ENCODE measurements around the gene SCNN1G.
"Not testable (repeated sequence)": the region's sequence is repeated elsewhere in the genome, so short reads cannot be mapped to it uniquely, and the experiment has no call there.

The SCNN1G gene

GRCh38 chr16:23143391-23143790, 39.2 kb upstream of the SCNN1G start:
- Histone ChIP-seq H3K36me3 (ENCODE audit: control insufficient read depth in 1 of 2, insufficient read depth in 2 of 2, low read length in 2 of 2) (no peaks in the 10 kb centered on the region), H3K27me3 (ENCODE audit: control insufficient read depth in 1 of 2, insufficient read depth in 2 of 2, low read length in 2 of 2) (no peaks in the 10 kb centered on the region), H3K9me3 (ENCODE audit: control insufficient read depth in 1 of 2, low read length in 2 of 2) (no peaks in the 10 kb centered on the region), H3K4me1 (ENCODE audit: control insufficient read depth in 1 of 2, insufficient read depth in 2 of 2, low read length in 2 of 2) (peaks cover 21 to 28% of the 10 kb centered on the region in 2 donors), H3K4me3 (ENCODE audit: low read depth in 1 of 2, low read length in 2 of 2) (no peak overlapping the region), H3K9ac (ENCODE audit: low read depth in 1 of 2, low read length in 2 of 2) (no peak overlapping the region), H3K27ac (ENCODE audit: low read depth, low read length) (no peak overlapping the region)

- H3K4me3 ChIP-seq (ENCODE audit: low read depth in 1 of 2, low read length in 2 of 2); H3K9ac ChIP-seq (ENCODE audit: low read depth in 1 of 2, low read length in 2 of 2); H3K27ac ChIP-seq (ENCODE audit: low read depth, low read length); H3K27me3 ChIP-seq (ENCODE audit: control insufficient read depth in 1 of 2, insufficient read depth in 2 of 2, low read length in 2 of 2); H3K36me3 ChIP-seq (ENCODE audit: control insufficient read depth in 1 of 2, insufficient read depth in 2 of 2, low read length in 2 of 2); H3K9me3 ChIP-seq (ENCODE audit: control insufficient read depth in 1 of 2, low read length in 2 of 2): not testable (repeated sequence)
- H3K4me1 ChIP-seq (ENCODE audit: control insufficient read depth in 1 of 2, insufficient read depth in 2 of 2, low read length in 2 of 2), result peaks cover 22 to 29% of the 10 kb centered on the region in 2 donors
These were observed 38.2 kb upstream of the SCNN1G start for GRCh38 chr16:23144393-23144792.

- no peaks in the 10 kb centered on the region for H3K36me3 ChIP-seq (ENCODE audit: control insufficient read depth in 1 of 2, insufficient read depth in 2 of 2, low read length in 2 of 2)
- H3K27ac ChIP-seq (ENCODE audit: low read depth, low read length), result no peak overlapping the region
- H3K9me3 ChIP-seq (ENCODE audit: control insufficient read depth in 1 of 2, low read length in 2 of 2), result no peaks in the 10 kb centered on the region
- H3K27me3 ChIP-seq (ENCODE audit: control insufficient read depth in 1 of 2, insufficient read depth in 2 of 2, low read length in 2 of 2), result no peaks in the 10 kb centered on the region
- no peak overlapping the region for H3K4me3 ChIP-seq (ENCODE audit: low read depth in 1 of 2, low read length in 2 of 2)
- H3K9ac ChIP-seq (ENCODE audit: low read depth in 1 of 2, low read length in 2 of 2), result no peak overlapping the region
- H3K4me1 ChIP-seq (ENCODE audit: control insufficient read depth in 1 of 2, insufficient read depth in 2 of 2, low read length in 2 of 2), result peaks cover 26 to 36% of the 10 kb centered on the region in 2 donors
These were observed 37.4 kb upstream of the SCNN1G start for GRCh38 chr16:23145186-23145585.

- Histone ChIP-seq H3K9ac (ENCODE audit: low read depth in 1 of 2, low read length in 2 of 2) (no peak overlapping the region), H3K4me3 (ENCODE audit: low read depth in 1 of 2, low read length in 2 of 2) (no peak overlapping the region), H3K4me1 (ENCODE audit: control insufficient read depth in 1 of 2, insufficient read depth in 2 of 2, low read length in 2 of 2) (peaks cover 26 to 34% of the 10 kb centered on the region in 2 donors), H3K36me3 (ENCODE audit: control insufficient read depth in 1 of 2, insufficient read depth in 2 of 2, low read length in 2 of 2) (no peaks in the 10 kb centered on the region), H3K9me3 (ENCODE audit: control insufficient read depth in 1 of 2, low read length in 2 of 2) (no peaks in the 10 kb centered on the region), H3K27me3 (ENCODE audit: control insufficient read depth in 1 of 2, insufficient read depth in 2 of 2, low read length in 2 of 2) (no peaks in the 10 kb centered on the region), H3K27ac (ENCODE audit: low read depth, low read length) (no peak overlapping the region)
These were observed 36.9 kb upstream of the SCNN1G start for GRCh38 chr16:23145608-23146007.

- no peak overlapping the region for H3K9ac ChIP-seq (ENCODE audit: low read depth in 1 of 2, low read length in 2 of 2)
- H3K27me3 ChIP-seq (ENCODE audit: control insufficient read depth in 1 of 2, insufficient read depth in 2 of 2, low read length in 2 of 2), result no peaks in the 10 kb centered on the region
- H3K36me3 ChIP-seq (ENCODE audit: control insufficient read depth in 1 of 2, insufficient read depth in 2 of 2, low read length in 2 of 2), result no peaks in the 10 kb centered on the region
- H3K4me1 ChIP-seq (ENCODE audit: control insufficient read depth in 1 of 2, insufficient read depth in 2 of 2, low read length in 2 of 2), result peaks cover 17 to 21% of the 10 kb centered on the region in 2 donors
- no peaks in the 10 kb centered on the region for H3K9me3 ChIP-seq (ENCODE audit: control insufficient read depth in 1 of 2, low read length in 2 of 2)
- H3K27ac ChIP-seq (ENCODE audit: low read depth, low read length), result no peak overlapping the region
- no peak overlapping the region for H3K4me3 ChIP-seq (ENCODE audit: low read depth in 1 of 2, low read length in 2 of 2)
These were observed 35.5 kb upstream of the SCNN1G start for GRCh38 chr16:23146877-23147601.

- Histone ChIP-seq H3K4me3 (ENCODE audit: low read depth in 1 of 2, low read length in 2 of 2) (no peak overlapping the region), H3K36me3 (ENCODE audit: control insufficient read depth in 1 of 2, insufficient read depth in 2 of 2, low read length in 2 of 2) (no peaks in the 10 kb centered on the region)
These were observed 34.9 kb upstream of the SCNN1G start for GRCh38 chr16:23147666-23148065.

GRCh38 chr16:23148166-23148512, 34.4 kb upstream of the SCNN1G start:
- Histone ChIP-seq H3K27ac (ENCODE audit: low read depth, low read length) (no peak overlapping the region), H3K9me3 (ENCODE audit: control insufficient read depth in 1 of 2, low read length in 2 of 2) (no peaks in the 10 kb centered on the region), H3K9ac (ENCODE audit: low read depth in 1 of 2, low read length in 2 of 2) (peak overlapping the region; percentile 33 to 56), H3K36me3 (ENCODE audit: control insufficient read depth in 1 of 2, insufficient read depth in 2 of 2, low read length in 2 of 2) (no peaks in the 10 kb centered on the region), H3K27me3 (ENCODE audit: control insufficient read depth in 1 of 2, insufficient read depth in 2 of 2, low read length in 2 of 2) (no peaks in the 10 kb centered on the region), H3K4me1 (ENCODE audit: control insufficient read depth in 1 of 2, insufficient read depth in 2 of 2, low read length in 2 of 2) (peaks cover 12 to 14% of the 10 kb centered on the region in 2 donors), H3K4me3 (ENCODE audit: low read depth in 1 of 2, low read length in 2 of 2) (peak overlapping the region; percentile 72 to 79)

More at GRCh38 chr16:23147666-23148065, 34.9 kb upstream of the SCNN1G start:
- Histone ChIP-seq H3K9ac (ENCODE audit: low read depth in 1 of 2, low read length in 2 of 2) (no peak overlapping the region), H3K4me1 (ENCODE audit: control insufficient read depth in 1 of 2, insufficient read depth in 2 of 2, low read length in 2 of 2) (peaks cover 12 to 15% of the 10 kb centered on the region in 2 donors), H3K27me3 (ENCODE audit: control insufficient read depth in 1 of 2, insufficient read depth in 2 of 2, low read length in 2 of 2) (no peaks in the 10 kb centered on the region), H3K9me3 (ENCODE audit: control insufficient read depth in 1 of 2, low read length in 2 of 2) (no peaks in the 10 kb centered on the region), H3K27ac (ENCODE audit: low read depth, low read length) (no peak overlapping the region)

GRCh38 chr16:23148513-23149266, 33.9 kb upstream of the SCNN1G start:
- H3K9me3 ChIP-seq (ENCODE audit: control insufficient read depth in 1 of 2, low read length in 2 of 2), result no peaks in the 10 kb centered on the region
- H3K4me3 ChIP-seq (ENCODE audit: low read depth in 1 of 2, low read length in 2 of 2), result peak overlapping the region; percentile 72 to 79
- no peaks in the 10 kb centered on the region for H3K36me3 ChIP-seq (ENCODE audit: control insufficient read depth in 1 of 2, insufficient read depth in 2 of 2, low read length in 2 of 2)
- peak overlapping the region; percentile 33 to 56 for H3K9ac ChIP-seq (ENCODE audit: low read depth in 1 of 2, low read length in 2 of 2)
- H3K4me1 ChIP-seq (ENCODE audit: control insufficient read depth in 1 of 2, insufficient read depth in 2 of 2, low read length in 2 of 2), result peaks cover 12 to 14% of the 10 kb centered on the region in 2 donors
- peak overlapping the region; percentile 48 for H3K27ac ChIP-seq (ENCODE audit: low read depth, low read length)
- no peaks in the 10 kb centered on the region for H3K27me3 ChIP-seq (ENCODE audit: control insufficient read depth in 1 of 2, insufficient read depth in 2 of 2, low read length in 2 of 2)

GRCh38 chr16:23149267-23149992, 33.1 kb upstream of the SCNN1G start, which contains the start of gene USP31:
Gene USP31 (minus strand): TSS chr16:23149452. CDS start chr16:23149270, 182 bp downstream.
- Histone ChIP-seq H3K27ac (ENCODE audit: low read depth, low read length) (peak within 1 kb of the TSS; percentile 48), H3K9me3 (ENCODE audit: control insufficient read depth in 1 of 2, low read length in 2 of 2) (no peaks in the 10 kb centered on the region), H3K4me3 (ENCODE audit: low read depth in 1 of 2, low read length in 2 of 2) (peak within 1 kb of the TSS; percentile 79 to 86), H3K4me1 (ENCODE audit: control insufficient read depth in 1 of 2, insufficient read depth in 2 of 2, low read length in 2 of 2) (peaks cover 12 to 14% of the 10 kb centered on the region in 2 donors), H3K9ac (ENCODE audit: low read depth in 1 of 2, low read length in 2 of 2) (peak within 1 kb of the TSS; percentile 56 to 60), H3K27me3 (ENCODE audit: control insufficient read depth in 1 of 2, insufficient read depth in 2 of 2, low read length in 2 of 2) (no peaks in the 10 kb centered on the region), H3K36me3 (ENCODE audit: control insufficient read depth in 1 of 2, insufficient read depth in 2 of 2, low read length in 2 of 2) (no peaks in the 10 kb centered on the region)

GRCh38 chr16:23149993-23150364, 32.6 kb upstream of the SCNN1G start:
- H3K36me3 ChIP-seq (ENCODE audit: control insufficient read depth in 1 of 2, insufficient read depth in 2 of 2, low read length in 2 of 2), result no peaks in the 10 kb centered on the region
- H3K9me3 ChIP-seq (ENCODE audit: control insufficient read depth in 1 of 2, low read length in 2 of 2), result no peaks in the 10 kb centered on the region
- H3K27ac ChIP-seq (ENCODE audit: low read depth, low read length), result no peak overlapping the region
- H3K9ac ChIP-seq (ENCODE audit: low read depth in 1 of 2, low read length in 2 of 2), result peak overlapping the region; percentile 5 to 60
- H3K4me1 ChIP-seq (ENCODE audit: control insufficient read depth in 1 of 2, insufficient read depth in 2 of 2, low read length in 2 of 2), result peaks cover 12 to 14% of the 10 kb centered on the region in 2 donors
- peak overlapping the region; percentile 76 to 86 for H3K4me3 ChIP-seq (ENCODE audit: low read depth in 1 of 2, low read length in 2 of 2)
- no peaks in the 10 kb centered on the region for H3K27me3 ChIP-seq (ENCODE audit: control insufficient read depth in 1 of 2, insufficient read depth in 2 of 2, low read length in 2 of 2)

Data from duodenal mucosa (tissue), 2 donors.